ENCODE results near the gene HRH3.

Gene HRH3

DNA sequence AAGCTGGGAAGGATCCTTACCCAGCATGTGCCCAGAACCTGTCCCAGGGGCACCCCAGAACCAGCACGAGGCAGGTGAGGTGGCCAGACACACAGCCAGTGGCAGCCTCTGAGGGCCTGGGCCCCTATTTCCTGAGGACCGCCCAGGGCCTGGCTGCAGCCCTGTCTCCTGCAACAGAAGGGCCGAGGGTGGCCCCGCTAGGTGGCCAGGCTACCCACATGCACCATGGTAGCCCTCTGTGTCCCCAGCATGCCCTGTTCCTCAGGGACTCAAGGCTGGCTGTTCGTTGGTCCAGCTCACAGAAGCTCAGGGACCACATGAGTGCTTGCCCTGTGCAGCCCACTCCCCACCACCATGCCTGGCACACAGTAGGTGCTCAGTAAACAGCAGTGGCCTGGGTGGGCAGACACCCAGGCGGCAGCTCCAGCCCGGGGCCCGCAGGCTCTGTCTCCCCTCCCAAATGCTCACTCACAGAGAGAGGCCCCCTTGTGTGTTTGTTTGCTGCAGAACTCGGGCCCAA lies 8.2 kb downstream of the HRH3 start:
- TF ChIP-seq FOXM1 (IDR thresholded peaks at IDR 0.05; ENCODE audit: borderline replicate concordance, low read depth) (no peak), RAD21 (IDR thresholded peaks at IDR 0.05; ENCODE audit: low read depth) (no peak), ZBTB7A (IDR thresholded peaks at IDR 0.05; ENCODE audit: low read depth) (no peak), CREB1 (IDR thresholded peaks at IDR 0.05; ENCODE audit: low read depth) (no peak), CEBPB (IDR thresholded peaks at IDR 0.05) (no peak), EP300 (IDR thresholded peaks at IDR 0.05; ENCODE audit: borderline replicate concordance) (no peak), EGR1 (IDR thresholded peaks at IDR 0.05) (no peak), TEAD4 (IDR thresholded peaks at IDR 0.05) (no peak), YY1 (IDR thresholded peaks at IDR 0.05; ENCODE audit: low read depth) (no peak), TCF12 (IDR thresholded peaks at IDR 0.05; ENCODE audit: low read depth) (no peak), NFIC (IDR thresholded peaks at IDR 0.05) (no peak), TAF1 (IDR thresholded peaks at IDR 0.05; ENCODE audit: low read depth) (no peak)
- TF ChIP-seq, protein P1, sequence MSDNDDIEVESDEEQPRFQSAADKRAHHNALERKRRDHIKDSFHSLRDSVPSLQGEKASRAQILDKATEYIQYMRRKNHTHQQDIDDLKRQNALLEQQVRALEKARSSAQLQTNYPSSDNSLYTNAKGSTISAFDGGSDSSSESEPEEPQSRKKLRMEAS (IDR thresholded peaks at IDR 0.05) = no peak
- TF ChIP-seq, protein P2, sequence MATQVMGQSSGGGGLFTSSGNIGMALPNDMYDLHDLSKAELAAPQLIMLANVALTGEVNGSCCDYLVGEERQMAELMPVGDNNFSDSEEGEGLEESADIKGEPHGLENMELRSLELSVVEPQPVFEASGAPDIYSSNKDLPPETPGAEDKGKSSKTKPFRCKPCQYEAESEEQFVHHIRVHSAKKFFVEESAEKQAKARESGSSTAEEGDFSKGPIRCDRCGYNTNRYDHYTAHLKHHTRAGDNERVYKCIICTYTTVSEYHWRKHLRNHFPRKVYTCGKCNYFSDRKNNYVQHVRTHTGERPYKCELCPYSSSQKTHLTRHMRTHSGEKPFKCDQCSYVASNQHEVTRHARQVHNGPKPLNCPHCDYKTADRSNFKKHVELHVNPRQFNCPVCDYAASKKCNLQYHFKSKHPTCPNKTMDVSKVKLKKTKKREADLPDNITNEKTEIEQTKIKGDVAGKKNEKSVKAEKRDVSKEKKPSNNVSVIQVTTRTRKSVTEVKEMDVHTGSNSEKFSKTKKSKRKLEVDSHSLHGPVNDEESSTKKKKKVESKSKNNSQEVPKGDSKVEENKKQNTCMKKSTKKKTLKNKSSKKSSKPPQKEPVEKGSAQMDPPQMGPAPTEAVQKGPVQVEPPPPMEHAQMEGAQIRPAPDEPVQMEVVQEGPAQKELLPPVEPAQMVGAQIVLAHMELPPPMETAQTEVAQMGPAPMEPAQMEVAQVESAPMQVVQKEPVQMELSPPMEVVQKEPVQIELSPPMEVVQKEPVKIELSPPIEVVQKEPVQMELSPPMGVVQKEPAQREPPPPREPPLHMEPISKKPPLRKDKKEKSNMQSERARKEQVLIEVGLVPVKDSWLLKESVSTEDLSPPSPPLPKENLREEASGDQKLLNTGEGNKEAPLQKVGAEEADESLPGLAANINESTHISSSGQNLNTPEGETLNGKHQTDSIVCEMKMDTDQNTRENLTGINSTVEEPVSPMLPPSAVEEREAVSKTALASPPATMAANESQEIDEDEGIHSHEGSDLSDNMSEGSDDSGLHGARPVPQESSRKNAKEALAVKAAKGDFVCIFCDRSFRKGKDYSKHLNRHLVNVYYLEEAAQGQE (IDR thresholded peaks at IDR 0.05; ENCODE audit: low read depth) = no peak
- TF ChIP-seq, protein P3, sequence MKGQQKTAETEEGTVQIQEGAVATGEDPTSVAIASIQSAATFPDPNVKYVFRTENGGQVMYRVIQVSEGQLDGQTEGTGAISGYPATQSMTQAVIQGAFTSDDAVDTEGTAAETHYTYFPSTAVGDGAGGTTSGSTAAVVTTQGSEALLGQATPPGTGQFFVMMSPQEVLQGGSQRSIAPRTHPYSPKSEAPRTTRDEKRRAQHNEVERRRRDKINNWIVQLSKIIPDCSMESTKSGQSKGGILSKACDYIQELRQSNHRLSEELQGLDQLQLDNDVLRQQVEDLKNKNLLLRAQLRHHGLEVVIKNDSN (IDR thresholded peaks at IDR 0.05) = no peak

DNA sequence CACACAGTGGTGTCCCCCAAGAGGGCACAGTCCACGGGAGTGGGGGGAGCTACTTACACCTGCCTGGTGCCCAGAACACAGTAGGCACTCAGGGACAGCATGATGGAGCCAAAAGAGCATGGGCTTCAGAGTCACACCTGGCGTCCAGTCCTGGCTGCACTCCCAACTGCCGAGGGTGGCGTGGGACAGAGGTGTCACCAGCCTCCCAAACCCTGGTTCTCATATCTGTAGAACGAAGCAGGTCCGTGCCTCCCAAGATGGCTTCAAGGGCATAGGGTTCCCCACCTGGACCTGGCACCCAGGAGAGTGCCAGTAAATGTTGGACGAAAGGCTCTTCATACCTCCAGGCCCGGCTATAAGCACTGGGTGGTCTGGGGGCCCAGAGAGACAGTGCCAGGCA lies 8.9 kb downstream of the HRH3 start:
- no peak for TF ChIP-seq EGR1 (IDR thresholded peaks at IDR 0.05)
- TF ChIP-seq CEBPB (IDR thresholded peaks at IDR 0.05) = no peak
- TF ChIP-seq, protein P2 (IDR thresholded peaks at IDR 0.05; ENCODE audit: low read depth) = no peak
- no peak for TF ChIP-seq TAF1 (IDR thresholded peaks at IDR 0.05; ENCODE audit: low read depth)
- TF ChIP-seq, protein P1 (IDR thresholded peaks at IDR 0.05) = no peak
- no peak for TF ChIP-seq EP300 (IDR thresholded peaks at IDR 0.05; ENCODE audit: borderline replicate concordance)
- no peak for TF ChIP-seq TCF12 (IDR thresholded peaks at IDR 0.05; ENCODE audit: low read depth)
- TF ChIP-seq FOXM1 (IDR thresholded peaks at IDR 0.05; ENCODE audit: borderline replicate concordance, low read depth) = no peak
- no peak for TF ChIP-seq TEAD4 (IDR thresholded peaks at IDR 0.05)
- no peak for TF ChIP-seq NFIC (IDR thresholded peaks at IDR 0.05)
- no peak for TF ChIP-seq YY1 (IDR thresholded peaks at IDR 0.05; ENCODE audit: low read depth)

DNA sequence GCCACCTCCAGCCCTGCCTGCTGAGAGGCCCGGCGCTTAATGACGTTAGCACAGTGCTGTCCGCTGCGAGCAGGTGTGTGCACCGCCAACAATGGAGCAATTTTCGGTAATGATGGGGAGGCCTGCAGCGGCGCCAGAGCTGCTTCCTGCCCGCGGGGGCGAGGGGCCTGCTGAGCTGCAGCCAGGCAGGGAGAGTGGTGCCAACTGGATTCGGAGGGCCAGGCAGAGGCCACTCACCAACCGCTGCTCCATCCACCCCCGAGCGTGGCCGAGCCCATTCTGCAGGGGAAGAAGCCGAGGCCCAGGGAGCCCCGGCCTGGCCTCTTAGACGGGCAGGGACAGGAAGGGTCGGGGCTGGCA lies 9.6 kb downstream of the HRH3 start:
- TF ChIP-seq EGR1 (IDR thresholded peaks at IDR 0.05) (0 out of 2 replicates have a peak, but pooled peaks have one; percentile 21), TCF12 (IDR thresholded peaks at IDR 0.05; ENCODE audit: low read depth) (no peak)

DNA sequence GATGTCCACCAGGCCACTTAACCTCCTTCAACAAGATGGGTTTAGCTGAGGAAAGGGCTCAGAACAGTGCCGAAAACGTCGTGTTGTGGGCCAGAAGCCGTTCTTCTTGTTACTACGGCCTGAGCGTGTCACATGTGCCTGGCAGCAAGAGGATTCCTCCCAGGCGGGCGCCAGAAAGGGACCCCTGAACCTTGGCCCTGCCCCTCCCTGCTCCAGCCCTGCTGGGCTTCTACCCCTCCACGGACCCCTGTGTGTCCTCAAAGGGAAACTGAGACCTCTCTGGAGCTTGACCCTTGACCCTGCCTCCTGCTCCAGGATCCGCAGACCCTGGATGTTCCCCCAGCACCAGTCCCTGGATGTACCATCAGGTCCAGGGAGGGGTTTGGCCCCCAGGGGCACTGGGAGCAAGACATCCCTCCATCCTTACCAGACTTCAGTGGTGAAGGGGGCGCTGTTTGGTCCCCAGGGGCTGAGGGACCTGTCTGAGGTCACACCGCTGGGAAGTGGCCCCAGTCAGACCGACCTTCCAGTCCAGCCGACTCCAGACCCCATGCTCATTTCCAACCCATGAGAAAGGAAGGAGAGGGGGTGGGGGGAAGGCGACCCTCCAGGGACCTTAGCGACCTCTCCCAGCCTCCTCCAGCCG lies 10.1 kb downstream of the HRH3 start:
- TF ChIP-seq, protein P2 (IDR thresholded peaks at IDR 0.05; ENCODE audit: low read depth) = no peak

DNA sequence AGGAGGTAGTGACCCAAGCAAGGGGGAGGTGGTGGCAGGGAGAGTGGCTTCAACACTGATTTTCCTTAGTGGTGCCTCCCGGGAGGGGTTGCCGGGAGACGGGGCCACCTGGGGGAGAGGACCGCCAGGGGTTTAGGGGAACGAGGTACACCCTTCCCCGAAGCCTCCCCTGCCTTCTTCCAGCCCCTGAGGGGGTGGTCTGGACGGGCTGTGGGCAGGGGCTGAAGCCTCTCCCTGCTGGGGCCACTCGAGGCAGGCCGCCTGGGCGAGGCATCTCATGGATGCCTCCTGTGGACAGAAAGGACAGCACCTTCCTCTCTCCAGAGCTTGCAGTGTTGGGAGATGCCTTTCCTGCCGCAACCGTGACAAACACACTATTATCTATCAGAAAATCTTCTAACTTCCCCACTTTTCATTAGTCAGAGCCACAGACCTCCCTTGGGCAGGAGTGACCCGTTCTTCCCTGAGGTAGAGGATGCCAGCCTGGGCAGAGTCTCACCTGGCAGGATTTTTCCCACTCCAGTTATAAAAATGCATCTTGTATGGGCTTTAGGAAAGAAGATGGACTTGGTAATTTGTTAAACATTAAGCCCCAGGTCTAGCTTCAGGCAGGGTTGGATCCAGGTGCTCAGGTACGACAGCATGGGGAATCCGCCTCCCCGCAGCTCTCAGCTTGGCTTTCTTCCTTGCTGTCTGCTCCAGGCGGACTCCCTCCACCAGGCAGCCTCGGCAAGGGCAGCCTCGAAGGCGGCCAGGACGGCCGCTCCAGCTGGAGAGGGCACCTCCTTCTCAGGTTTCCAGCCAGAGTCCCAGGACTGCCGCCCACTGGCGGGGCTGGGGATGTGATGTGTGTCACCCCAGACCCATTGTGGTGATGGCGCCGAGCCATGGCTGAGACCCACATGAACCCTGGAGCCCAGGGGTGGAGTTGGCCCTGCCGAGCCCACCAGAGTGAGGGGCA lies 11.0 kb downstream of the HRH3 start:
- TF ChIP-seq RAD21 (IDR thresholded peaks at IDR 0.05; ENCODE audit: low read depth) (peak; percentile 46; the same call in 1 of the 2 replicates), EGR1 (IDR thresholded peaks at IDR 0.05) (no peak), ZBTB7A (IDR thresholded peaks at IDR 0.05; ENCODE audit: low read depth) (peak; percentile 27; the same call in 1 of the 2 replicates)
- TF ChIP-seq, protein P1 (IDR thresholded peaks at IDR 0.05) = peak; percentile 56; the same call in 1 of the 2 replicates
- TF ChIP-seq, protein P2 (IDR thresholded peaks at IDR 0.05; ENCODE audit: low read depth) = no peak

Measured in Ishikawa (cell line).